Measurements from ENCODE around the gene TMED1.

Gene TMED1

DNA sequence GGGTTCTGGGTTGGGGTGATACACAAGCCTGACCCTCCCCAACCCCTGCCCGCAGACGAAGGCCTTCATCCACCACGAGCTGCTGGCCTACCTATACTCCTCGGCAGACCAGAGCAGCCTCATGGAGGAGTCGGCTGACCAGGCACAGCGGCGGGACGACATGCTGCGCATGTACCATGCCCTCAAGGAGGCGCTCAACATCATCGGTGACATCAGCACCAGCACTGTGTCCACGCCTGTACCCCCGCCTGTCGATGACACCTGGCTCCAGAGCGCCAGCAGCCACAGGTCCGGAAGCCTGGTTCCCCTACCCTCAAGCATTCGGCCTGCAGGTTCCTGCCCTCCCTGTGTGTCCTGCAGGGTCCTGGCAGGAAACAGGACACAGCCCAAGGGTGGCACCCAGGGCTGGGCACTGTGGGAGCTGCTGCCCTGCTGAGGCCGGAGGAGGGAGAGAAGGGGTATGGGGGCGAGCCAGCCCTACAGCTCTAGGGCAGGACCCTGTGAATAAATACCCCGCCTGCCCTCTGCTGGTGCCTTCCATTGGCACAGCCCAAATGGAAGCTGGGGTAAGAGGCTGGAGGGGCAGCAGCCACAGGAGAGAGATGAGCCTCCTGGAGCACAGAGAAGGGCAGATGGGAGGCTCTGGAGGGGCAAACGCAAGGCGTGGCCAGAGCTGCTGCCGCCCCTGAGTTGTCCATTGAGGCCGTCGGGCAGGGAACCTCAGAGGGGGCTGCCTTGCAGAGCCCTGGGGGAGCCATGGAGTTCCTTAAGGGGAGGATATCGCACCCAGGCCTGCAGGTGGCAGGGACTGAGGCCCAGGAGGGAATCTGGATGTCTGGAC, 6.8 kb downstream of the TMED1 start:
- Mint-ChIP-seq H3K4me3 (no peak overlapping the region), H3K4me1 (no peaks in the 10 kb centered on the region), H3K27me3 (no peaks in the 10 kb centered on the region), H3K27ac (peak overlapping the region; percentile 38), H3K9me3 (no peaks in the 10 kb centered on the region), H3K36me3 (peaks cover 40% of the 10 kb centered on the region)
- ATAC-seq: no peak

DNA sequence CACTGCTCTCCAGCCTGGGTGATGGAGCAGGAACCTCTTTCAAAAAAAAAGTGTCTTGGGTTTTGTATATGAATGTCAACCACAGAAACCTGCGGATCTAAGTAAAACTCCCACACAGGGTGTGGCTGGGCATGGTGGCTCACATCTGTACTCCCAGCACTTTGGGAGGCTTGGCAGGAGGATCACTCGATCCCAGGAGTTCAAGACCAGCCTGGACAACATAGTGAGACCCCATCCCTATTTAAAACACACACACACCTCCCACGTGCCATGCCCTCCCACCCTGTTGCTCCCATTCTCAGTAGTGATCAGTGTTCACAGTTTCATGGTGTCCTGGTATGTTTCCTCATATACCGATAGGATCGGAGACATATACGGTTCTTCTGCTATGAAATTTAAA, 9.2 kb downstream of the TMED1 start:
- H3K36me3 Mint-ChIP-seq: peaks cover 36% of the 10 kb centered on the region
- no peaks in the 10 kb centered on the region for H3K27me3 Mint-ChIP-seq
- no peaks in the 10 kb centered on the region for H3K4me1 Mint-ChIP-seq
- H3K27ac Mint-ChIP-seq: no peak overlapping the region
- no peak for ATAC-seq
- no peaks in the 10 kb centered on the region for H3K9me3 Mint-ChIP-seq
- no peak overlapping the region for H3K4me3 Mint-ChIP-seq

DNA sequence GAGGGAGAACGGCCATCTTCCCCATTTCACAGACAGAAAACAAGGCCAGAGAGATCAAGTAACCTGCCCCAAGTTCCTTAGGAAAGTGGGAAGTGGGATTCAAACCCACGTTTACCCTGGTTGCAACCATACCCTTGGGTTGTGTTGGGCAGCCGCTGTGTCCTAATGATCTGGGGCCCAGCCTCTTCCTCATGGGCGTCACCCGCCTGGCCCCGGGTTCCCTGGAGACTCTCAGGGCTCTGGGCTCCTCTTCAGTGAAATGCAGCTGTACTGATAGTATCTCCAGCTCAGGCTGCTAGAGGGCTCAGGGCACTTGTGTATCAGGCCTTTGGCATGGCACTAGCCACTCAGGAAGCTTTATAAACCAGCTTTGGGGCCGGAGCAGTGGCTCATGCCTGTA, 9.8 kb downstream of the TMED1 start:
- H3K27me3 Mint-ChIP-seq: no peaks in the 10 kb centered on the region
- ATAC-seq: no peak
- H3K9me3 Mint-ChIP-seq: no peaks in the 10 kb centered on the region
- no peaks in the 10 kb centered on the region for H3K4me1 Mint-ChIP-seq
- no peak overlapping the region for H3K27ac Mint-ChIP-seq
- peaks cover 38% of the 10 kb centered on the region for H3K36me3 Mint-ChIP-seq
- H3K4me3 Mint-ChIP-seq: no peak overlapping the region

DNA sequence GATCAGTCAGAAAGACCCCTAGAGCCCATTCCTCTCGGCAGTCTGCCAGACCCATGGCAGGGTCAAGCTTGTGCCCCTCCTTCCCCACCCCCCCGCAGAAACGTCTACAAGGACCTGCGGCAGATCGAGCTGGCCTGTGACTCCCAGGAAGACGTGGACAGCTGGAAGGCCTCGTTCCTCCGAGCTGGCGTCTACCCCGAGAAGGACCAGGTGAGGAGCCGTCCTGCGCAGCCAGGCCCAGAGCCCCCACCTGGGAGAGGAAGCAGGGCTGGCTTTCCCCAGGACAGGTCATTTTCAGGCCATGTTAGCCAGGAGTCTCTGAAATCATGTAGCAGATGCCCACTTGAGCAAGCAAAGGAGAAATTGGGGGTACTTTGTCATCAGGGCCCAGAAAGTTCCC, 12.3 kb downstream of the TMED1 start:
- peaks cover 52% of the 10 kb centered on the region for H3K36me3 Mint-ChIP-seq
- no peak overlapping the region for H3K27ac Mint-ChIP-seq
- H3K4me3 Mint-ChIP-seq: no peak overlapping the region
- H3K4me1 Mint-ChIP-seq: no peaks in the 10 kb centered on the region
- H3K9me3 Mint-ChIP-seq: no peaks in the 10 kb centered on the region
- no peak for ATAC-seq
- H3K27me3 Mint-ChIP-seq: no peaks in the 10 kb centered on the region

DNA sequence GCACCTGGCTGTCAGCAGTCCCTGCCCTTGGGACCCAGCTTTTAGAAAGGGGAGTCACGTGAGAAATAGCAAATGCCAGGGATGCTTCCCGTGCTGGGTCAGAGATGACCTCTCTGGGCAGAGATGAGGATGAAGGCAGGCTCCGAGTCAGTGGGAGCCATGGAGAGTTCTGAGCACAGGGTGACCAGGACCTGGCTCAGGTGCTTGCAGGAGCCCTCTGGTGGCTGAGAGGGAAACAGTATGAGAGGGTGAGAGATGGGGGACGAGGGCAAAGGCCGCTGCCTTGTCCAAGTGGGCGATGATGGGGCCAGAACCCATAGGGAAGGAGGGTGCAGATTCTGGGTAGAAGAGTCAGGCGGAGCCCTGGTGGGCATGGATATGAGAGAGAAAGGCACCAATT, 15.8 kb downstream of the TMED1 start:
- no peaks in the 10 kb centered on the region for H3K4me1 Mint-ChIP-seq
- ATAC-seq: peak; percentile 48
- H3K9me3 Mint-ChIP-seq: no peaks in the 10 kb centered on the region
- no peaks in the 10 kb centered on the region for H3K27me3 Mint-ChIP-seq
- H3K27ac Mint-ChIP-seq: peak overlapping the region; percentile 0
- H3K36me3 Mint-ChIP-seq: peaks cover 39% of the 10 kb centered on the region
- H3K4me3 Mint-ChIP-seq: no peak overlapping the region

DNA sequence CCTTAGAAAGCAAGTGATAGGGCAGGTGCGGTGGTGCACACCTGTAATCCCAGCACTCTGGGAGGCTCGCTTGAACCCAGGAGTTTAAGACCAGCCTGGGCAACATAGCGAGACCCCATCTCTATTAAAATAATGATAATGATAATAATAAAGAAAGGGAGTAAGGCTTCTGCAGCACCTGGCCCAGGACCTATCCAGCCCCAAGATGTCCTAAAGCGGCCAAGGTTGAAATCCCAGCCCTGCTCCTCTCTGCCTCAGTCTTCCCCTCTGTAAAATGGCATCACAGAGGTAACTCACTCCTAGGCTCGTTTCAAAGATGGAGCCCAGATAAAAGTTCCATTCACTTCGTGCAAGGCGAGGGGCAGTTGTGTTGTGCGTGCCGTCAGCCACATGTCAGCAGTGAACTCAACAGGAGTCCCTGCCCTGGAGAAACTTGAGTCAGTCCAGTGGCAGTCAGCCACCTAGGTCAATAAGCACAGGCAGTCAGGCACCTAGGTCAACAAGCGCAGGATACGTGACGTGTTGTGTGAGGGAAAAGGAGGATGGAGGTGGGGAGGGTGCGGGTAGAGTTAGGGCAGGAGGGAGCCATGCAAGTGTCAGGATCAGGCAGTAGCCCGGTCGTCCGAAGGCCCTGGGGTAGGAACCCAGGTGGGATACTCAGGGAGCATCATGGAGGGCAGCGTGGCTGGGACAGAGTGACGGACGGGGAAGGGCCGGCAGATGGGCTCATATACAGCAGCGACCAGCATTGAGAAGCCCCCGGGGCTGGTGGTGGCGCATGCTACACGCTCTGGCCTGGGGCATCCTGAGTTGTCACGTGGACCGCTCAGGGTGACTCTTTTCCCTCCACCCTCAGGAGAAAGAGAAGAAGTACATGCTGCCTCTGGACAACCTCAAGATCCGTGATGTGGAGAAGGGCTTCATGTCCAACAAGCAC, 16.6 kb downstream of the TMED1 start:
- H3K36me3 Mint-ChIP-seq: peaks cover 36% of the 10 kb centered on the region
- H3K9me3 Mint-ChIP-seq: no peaks in the 10 kb centered on the region
- no peaks in the 10 kb centered on the region for H3K27me3 Mint-ChIP-seq
- no peaks in the 10 kb centered on the region for H3K4me1 Mint-ChIP-seq
- no peak overlapping the region for H3K4me3 Mint-ChIP-seq
- peak overlapping the region; percentile 0 for H3K27ac Mint-ChIP-seq
- ATAC-seq: no peak

DNA sequence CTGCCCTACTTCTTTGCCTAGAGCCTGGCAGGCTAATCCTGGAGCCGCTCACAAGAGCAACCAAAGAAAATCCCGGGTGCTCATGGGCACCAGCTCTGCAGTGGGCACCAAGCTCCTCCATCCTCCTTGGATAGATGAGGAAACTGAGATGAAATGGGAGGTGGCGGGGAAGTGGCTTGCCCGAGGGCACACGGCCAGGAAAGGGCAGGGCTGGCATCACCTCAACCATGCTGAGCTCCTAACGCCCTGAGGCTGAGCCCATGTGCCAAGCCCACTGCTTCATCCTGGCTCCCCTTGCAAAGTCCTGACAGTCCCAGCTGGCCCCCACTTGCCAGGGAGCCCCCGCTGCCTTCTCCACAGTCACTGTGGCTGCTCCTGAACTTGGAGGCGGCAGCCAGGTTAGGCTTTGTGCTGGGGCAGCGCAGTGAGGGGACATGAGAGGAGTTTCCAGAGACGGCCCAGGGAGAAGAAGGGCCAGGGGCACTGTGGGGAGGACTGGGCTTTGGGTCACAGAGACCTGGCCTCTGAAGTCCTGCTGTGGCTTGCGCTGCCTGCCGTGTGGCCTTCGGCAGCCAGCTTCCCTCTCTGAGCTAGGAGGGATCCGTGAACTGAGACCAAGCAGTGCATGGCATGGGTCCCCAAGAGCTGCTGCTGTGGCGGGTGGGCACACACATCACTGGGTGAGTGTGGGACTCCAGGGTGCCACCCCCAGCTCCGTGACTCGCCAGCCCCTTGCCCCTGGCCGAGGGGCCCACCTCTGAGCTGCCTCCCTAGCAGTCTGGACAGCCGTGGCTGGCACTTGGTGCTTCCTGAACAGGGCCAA, 17.5 kb downstream of the TMED1 start:
- no peak for ATAC-seq
- H3K36me3 Mint-ChIP-seq: peaks cover 34% of the 10 kb centered on the region
- H3K27me3 Mint-ChIP-seq: no peaks in the 10 kb centered on the region
- no peaks in the 10 kb centered on the region for H3K9me3 Mint-ChIP-seq
- no peak overlapping the region for H3K4me3 Mint-ChIP-seq
- H3K27ac Mint-ChIP-seq: peak overlapping the region; percentile 10
- peaks cover 1% of the 10 kb centered on the region for H3K4me1 Mint-ChIP-seq

DNA sequence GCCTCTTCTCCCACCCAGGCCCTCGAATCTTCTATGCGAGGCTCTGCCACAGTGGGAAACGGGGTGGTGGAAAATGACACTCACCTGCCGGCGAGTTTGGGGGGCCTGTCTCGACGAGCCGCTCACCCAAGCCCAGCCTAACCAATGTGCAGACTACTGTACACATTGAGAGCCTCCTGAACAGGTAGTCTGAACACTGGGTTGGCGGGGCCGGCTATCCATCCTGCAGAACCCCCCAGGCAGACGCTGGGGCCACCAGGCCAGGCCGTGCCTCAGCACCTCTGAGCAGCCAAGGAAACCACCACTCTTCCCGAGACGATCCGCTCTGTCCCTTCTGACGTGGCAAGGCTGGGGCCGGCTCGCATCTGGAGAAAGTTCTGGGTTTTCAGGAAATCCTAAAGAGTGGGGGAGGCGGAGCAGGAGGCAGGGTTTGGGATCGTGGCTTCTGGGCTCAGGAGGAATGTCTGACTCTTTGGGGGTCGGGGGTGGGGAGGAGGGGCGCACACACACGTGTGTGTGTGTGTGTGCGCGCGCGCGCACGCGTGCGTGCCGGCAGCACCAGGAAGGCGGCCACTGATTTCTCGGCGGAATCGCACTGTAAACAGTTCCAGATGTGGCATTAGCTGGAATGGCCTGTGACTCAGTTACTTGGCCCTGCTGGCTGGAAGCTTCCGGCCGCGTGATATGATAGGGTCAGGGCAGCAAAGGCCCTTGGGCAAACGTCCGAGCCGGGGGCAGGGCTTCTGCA, 18.5 kb downstream of the TMED1 start:
- no peak for ATAC-seq
- Mint-ChIP-seq H3K9me3 (no peaks in the 10 kb centered on the region), H3K4me1 (peaks cover 8% of the 10 kb centered on the region), H3K27me3 (no peaks in the 10 kb centered on the region), H3K27ac (peak overlapping the region; percentile 10), H3K4me3 (no peak overlapping the region), H3K36me3 (peaks cover 37% of the 10 kb centered on the region)

DNA sequence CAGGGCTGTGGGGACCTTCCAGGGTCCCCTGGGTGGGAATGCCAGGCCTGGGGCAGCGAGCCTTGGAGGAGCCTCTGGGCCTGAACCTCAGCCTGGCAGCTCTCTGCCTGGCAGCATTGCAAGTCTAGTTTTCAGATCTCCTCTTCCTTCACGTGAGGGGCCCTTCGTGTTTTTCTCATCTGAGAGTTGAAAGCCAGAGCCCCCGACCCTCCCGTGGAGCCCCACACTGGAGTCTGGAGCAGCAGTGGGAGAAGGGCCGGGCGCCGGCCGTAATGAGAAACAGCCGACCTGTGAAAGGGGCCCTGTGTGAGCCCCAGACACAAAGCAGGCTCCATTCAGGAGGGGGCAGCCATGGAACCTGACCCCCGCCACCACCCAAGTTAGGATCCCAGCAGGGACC, 19.3 kb downstream of the TMED1 start:
- Mint-ChIP-seq H3K9me3 (no peaks in the 10 kb centered on the region), H3K36me3 (peaks cover 44% of the 10 kb centered on the region), H3K27ac (peak overlapping the region; percentile 49), H3K4me1 (peaks cover 8% of the 10 kb centered on the region), H3K27me3 (no peaks in the 10 kb centered on the region), H3K4me3 (no peak overlapping the region)
- ATAC-seq: no peak

DNA sequence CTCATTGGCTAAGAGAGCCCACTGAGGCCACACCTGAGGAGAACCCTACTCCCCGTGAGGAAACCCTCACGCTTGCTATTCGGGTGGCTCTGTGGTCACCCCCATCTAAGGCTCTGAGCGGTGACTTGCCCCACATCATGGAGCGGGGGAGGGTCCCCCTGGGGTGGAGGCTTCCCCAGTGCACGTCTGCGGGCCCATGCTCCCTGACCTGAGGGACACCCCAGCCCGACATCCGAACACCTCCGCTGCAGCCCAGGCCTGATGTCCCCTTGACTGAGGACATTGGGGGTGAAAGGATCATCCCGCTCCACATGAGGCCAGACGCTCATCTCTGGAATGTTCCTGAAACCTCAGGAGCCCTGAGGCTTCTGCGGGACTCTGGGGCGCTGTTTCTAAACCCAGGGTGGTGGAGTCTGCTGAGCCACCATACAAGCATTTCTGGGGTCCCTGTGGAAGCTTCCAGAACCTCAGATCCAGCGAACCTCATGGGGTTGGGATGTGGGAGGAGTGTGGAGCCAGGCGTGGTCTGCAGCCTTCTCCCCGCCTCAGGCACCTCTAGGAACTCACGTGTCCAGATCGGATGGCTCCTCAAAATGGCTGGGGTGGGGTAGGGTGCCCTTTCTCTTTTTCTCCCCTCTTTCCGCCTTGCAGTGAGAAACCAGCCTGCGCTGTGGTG, 19.9 kb downstream of the TMED1 start:
- Mint-ChIP-seq H3K27me3 (no peaks in the 10 kb centered on the region), H3K9me3 (no peaks in the 10 kb centered on the region), H3K27ac (peak overlapping the region; percentile 49), H3K36me3 (peaks cover 43% of the 10 kb centered on the region), H3K4me3 (no peak overlapping the region), H3K4me1 (peaks cover 8% of the 10 kb centered on the region)
- no peak for ATAC-seq

DNA sequence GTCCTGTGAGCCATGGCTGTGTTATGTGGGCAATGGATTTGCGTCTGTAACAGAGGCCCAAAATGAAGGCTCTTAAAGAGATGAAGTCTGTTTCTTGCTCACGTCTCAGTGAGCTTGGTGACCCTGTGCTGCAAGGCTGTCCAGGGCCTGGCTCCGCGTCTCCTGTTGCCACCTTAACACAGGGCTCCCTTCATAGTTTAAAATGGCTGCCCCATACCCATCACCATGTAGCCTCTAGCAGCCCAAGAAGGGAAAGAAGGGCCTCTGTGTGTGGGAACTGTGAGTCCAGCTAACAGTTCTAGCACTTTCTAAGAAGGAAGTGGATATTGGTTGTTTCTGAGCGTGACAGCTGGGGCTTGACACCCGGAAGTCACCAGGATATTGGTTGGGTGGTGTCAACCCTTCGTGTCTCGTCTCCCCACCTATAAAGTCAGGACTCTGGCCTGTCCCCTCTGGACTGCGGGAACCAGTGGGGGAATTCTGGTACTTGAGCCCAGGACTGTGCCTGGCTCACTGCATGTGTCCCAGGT, 20.9 kb downstream of the TMED1 start:
- H3K4me3 Mint-ChIP-seq: no peak overlapping the region
- no peaks in the 10 kb centered on the region for H3K27me3 Mint-ChIP-seq
- no peaks in the 10 kb centered on the region for H3K9me3 Mint-ChIP-seq
- peaks cover 12% of the 10 kb centered on the region for H3K4me1 Mint-ChIP-seq
- H3K27ac Mint-ChIP-seq: peak overlapping the region; percentile 9
- peaks cover 41% of the 10 kb centered on the region for H3K36me3 Mint-ChIP-seq
- no peak for ATAC-seq

DNA sequence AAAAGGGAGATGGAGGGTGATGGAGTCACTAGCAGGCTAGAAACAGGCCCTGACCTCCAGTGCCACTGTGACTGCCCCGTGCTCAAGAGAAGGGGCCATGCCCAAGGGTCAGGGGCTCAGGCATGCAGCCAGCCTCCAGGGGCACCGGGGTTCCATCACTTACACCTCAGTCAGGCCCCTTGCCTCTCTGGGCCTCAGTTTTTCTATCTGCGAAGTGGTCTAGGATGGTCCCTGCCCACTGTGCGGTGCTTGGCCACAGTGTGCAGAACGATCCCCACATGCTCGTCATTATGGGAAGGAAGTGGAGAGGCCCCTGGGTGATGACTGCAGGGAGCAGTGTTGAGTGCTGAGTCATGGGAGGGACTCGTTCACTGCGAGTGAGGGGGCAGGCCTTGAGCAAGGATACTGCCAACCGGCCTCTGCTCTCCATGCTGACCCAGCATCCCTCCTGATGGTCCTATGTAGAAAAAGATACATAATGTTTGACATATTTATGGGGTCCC, 23.1 kb downstream of the TMED1 start:
- H3K27ac Mint-ChIP-seq: peak overlapping the region; percentile 60
- H3K4me3 Mint-ChIP-seq: no peak overlapping the region

DNA sequence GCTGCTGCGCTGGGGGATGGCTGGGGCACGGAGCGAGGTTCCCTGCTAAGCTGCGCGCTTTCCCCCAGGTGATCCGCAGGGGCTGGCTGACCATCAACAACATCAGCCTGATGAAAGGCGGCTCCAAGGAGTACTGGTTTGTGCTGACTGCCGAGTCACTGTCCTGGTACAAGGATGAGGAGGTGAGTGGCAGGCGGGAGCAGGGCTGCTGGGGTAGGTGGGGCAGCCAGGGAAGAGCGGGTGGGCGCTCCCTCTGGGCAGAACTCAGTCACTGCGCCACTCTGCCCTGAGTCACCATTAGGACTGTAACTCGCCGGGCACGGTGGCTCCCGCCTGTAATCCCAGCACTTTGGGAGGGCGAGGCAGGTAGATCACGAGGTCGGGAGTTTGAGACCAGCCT, 23.8 kb downstream of the TMED1 start:
- H3K4me1 Mint-ChIP-seq: peaks cover 25% of the 10 kb centered on the region

More for the DNA sequence above, 23.1 kb downstream of the TMED1 start:
- ATAC-seq: no peak
- Mint-ChIP-seq H3K36me3 (peaks cover 50% of the 10 kb centered on the region), H3K9me3 (no peaks in the 10 kb centered on the region), H3K4me1 (peaks cover 25% of the 10 kb centered on the region), H3K27me3 (no peaks in the 10 kb centered on the region)

More for the DNA sequence above, 23.8 kb downstream of the TMED1 start:
- no peak overlapping the region for H3K4me3 Mint-ChIP-seq
- H3K9me3 Mint-ChIP-seq: no peaks in the 10 kb centered on the region
- H3K36me3 Mint-ChIP-seq: peaks cover 52% of the 10 kb centered on the region
- no peak overlapping the region for H3K27ac Mint-ChIP-seq
- no peak for ATAC-seq
- no peaks in the 10 kb centered on the region for H3K27me3 Mint-ChIP-seq

Measured in stimulated activated memory B cell treated with anti-CD40 and anti-IgM and Interleukin-4, amounts not matched to agents 10 μg/mL and 1 μg/mL and 100 μg/mL, for 72 hours (primary cell).